Caco-2 (cell line): ENCODE measurements around the gene SHISA3. TPM values are rescaled to one million over a fixed set of nuclear protein-coding genes. Genes with fewer than 3 reads are reported as not detected.

Experiments used
- BruUV-seq: library from RNA; stranded (reverse); fragments of 400-500 nt; replicated peaks from 2 replicates; lab custom pipeline; 2021; lab: Mats Ljungman, UMichigan
- CTCF ChIA-PET: fragments of 300-600 bp; sonication (Branson Sonifier 250); formaldehyde crosslinking; loops from one replicate; lab custom pipeline; 2022; ENCODE audit warnings: antibody characterized with exemption; lab: Charles Lee
- POLR2A ChIA-PET: fragments of 300-600 bp; sonication (Branson Sonifier 250); formaldehyde crosslinking; loops from one replicate; lab custom pipeline; 2022; ENCODE audit warnings: antibody characterized with exemption; lab: Charles Lee
- DNase-seq, 2 experiments: peaks; one replicate each; pipeline versions ENCODE4 v3.0.0 to v3.0.0-alpha.2; 2020 to 2022
- H3K27me3 ChIP-seq: replicated peaks from 2 replicates; pipeline ENCODE4 v1.6.0; 2011; ENCODE audit warnings: low read length; ENCODE audit not compliant: control insufficient read depth, insufficient read depth
- H3K36me3 ChIP-seq: 2 replicates; pipeline ENCODE4 v1.5.1; 2011; ENCODE audit warnings: low read length; ENCODE audit not compliant: control insufficient read depth, insufficient read depth
- H3K4me1 ChIP-seq: fragments of 250-450 bp; sonication (Bioruptor Pico); 2 replicates; pipeline ENCODE4 v1.5.1; 2020; ENCODE audit warnings: mild to moderate bottlenecking
- H3K4me3 ChIP-seq: 2 replicates; pipeline ENCODE4 v1.5.1; 2011; ENCODE audit warnings: low read depth, mild to moderate bottlenecking, control low read depth, low read length
- H3K9me3 ChIP-seq: fragments of 250-450 bp; sonication (Bioruptor Pico); 2 replicates; pipeline ENCODE4 v1.5.1; 2020; ENCODE audit warnings: mild to moderate bottlenecking, moderate library complexity
- H3K27ac Mint-ChIP-seq: one replicate; pipeline ENCODE4 v1.8.0; 2022; ENCODE audit warnings: mixed read lengths; ENCODE audit not compliant: unreplicated experiment
- H3K27me3 Mint-ChIP-seq: one replicate; pipeline ENCODE4 v1.8.0; 2022; ENCODE audit warnings: mixed read lengths; ENCODE audit not compliant: insufficient read depth, unreplicated experiment
- H3K36me3 Mint-ChIP-seq: one replicate; pipeline ENCODE4 v1.8.0; 2022; ENCODE audit warnings: mild to moderate bottlenecking, mixed read lengths; ENCODE audit not compliant: insufficient read depth, unreplicated experiment
- H3K4me1 Mint-ChIP-seq: one replicate; pipeline ENCODE4 v1.8.0; 2022; ENCODE audit warnings: low read depth, mixed read lengths; ENCODE audit not compliant: unreplicated experiment
- H3K4me3 Mint-ChIP-seq: one replicate; pipeline ENCODE4 v1.8.0; 2022; ENCODE audit warnings: mild to moderate bottlenecking, moderate library complexity, mixed read lengths; ENCODE audit not compliant: unreplicated experiment
- H3K9me3 Mint-ChIP-seq: one replicate; pipeline ENCODE4 v1.8.0; 2022; ENCODE audit warnings: mixed read lengths; ENCODE audit not compliant: unreplicated experiment
- CTCF ChIP-seq, 2 experiments: fragments of 200-600 bp in 1 of 2; IDR thresholded peaks; 1 replicate in 1 of 2; 2 replicates in 1 of 2; pipeline versions ENCODE4 v1.5.1 to v1.8.0; 2011 to 2022; ENCODE audit warnings: antibody characterized with exemption in 1 of 2, control low read depth in 1 of 2, inconsistent platforms in 1 of 2, low read depth in 1 of 2, low read length in 1 of 2, mild to moderate bottlenecking in 1 of 2, moderate library complexity in 1 of 2; ENCODE audit not compliant: insufficient read depth in 1 of 2, severe bottlenecking in 1 of 2, unreplicated experiment in 1 of 2
- intact Hi-C: fragments of 100-400 bp; cut with micrococcal nuclease; formaldehyde crosslinking; loops from one replicate; pipeline ENCODE4 v1.10.0; 2022; ENCODE audit not compliant: unreplicated experiment
- total RNA-seq: library from RNA; stranded (reverse); gene quantifications from 2 replicates; pipeline ENCODE4 v1.2.3, GENCODE V29; 2022

Gene SHISA3
- total RNA-seq, 1 experiment from 2014 or later, result not detected

DNA sequence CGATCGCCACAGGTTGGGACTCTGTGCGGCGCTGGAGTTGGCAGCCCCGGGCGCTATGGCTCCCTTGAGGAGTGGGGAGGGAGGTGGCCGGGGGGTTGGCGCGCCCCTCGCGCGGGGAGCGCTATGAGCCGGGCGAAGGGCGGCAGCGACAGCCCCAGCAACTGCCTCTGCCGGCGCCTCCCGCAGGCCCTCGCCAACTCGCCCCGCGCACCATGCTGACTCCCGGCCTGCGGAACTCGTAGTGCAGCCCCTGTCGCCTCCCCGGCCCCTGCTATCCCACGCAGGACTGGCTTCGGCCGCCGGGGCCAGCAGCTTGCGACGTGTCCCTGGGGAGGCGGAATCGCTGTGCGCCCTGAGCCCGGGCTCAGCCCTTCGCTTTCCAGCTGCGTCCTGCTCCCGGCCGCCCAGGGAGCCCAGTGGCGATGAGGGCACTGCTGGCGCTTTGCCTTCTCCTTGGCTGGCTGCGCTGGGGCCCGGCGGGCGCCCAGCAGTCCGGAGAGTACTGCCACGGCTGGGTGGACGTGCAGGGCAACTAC lies 415 bp downstream of the SHISA3 start:
- intact Hi-C loops, result loop anchor here (5.0 kb wide), 1 partner anchor 105 kb away; no protein-coding TSS in a partner anchor
- peaks cover 36% of the 10 kb centered on the region for H3K27me3 Mint-ChIP-seq
- H3K36me3 Mint-ChIP-seq, result no peaks in the 10 kb centered on the region
- H3K9me3 Mint-ChIP-seq, result no peaks in the 10 kb centered on the region
- Histone ChIP-seq H3K4me1 (no peaks in the 10 kb centered on the region), H3K9me3 (no peaks in the 10 kb centered on the region), H3K27me3 (peaks cover 3% of the 10 kb centered on the region; the same call in 1 of the 2 replicates), H3K4me3 (peak overlapping the region; percentile 31), H3K36me3 (no peaks in the 10 kb centered on the region)
- no TSS peak for BruUV-seq
- H3K27ac Mint-ChIP-seq, result no peak overlapping the region
- no peak for DNase-seq
- POLR2A ChIA-PET, result no interaction called here
- H3K4me1 Mint-ChIP-seq, result no peaks in the 10 kb centered on the region
- peak overlapping the region; percentile 75 for H3K4me3 Mint-ChIP-seq
- TF ChIP-seq CTCF (IDR thresholded peaks at IDR 0.05; ENCODE audit: insufficient read depth in 1 of 2, low read depth in 1 of 2, low read length in 1 of 2, severe bottlenecking in 1 of 2, unreplicated experiment in 1 of 2), result no peak
- CTCF ChIA-PET, result interaction anchor here (1.0 to 1.1 kb wide), 2 partner anchors 26 to 122 kb away, joined by 3 to 4 read pairs; no protein-coding TSS in a partner anchor

DNA sequence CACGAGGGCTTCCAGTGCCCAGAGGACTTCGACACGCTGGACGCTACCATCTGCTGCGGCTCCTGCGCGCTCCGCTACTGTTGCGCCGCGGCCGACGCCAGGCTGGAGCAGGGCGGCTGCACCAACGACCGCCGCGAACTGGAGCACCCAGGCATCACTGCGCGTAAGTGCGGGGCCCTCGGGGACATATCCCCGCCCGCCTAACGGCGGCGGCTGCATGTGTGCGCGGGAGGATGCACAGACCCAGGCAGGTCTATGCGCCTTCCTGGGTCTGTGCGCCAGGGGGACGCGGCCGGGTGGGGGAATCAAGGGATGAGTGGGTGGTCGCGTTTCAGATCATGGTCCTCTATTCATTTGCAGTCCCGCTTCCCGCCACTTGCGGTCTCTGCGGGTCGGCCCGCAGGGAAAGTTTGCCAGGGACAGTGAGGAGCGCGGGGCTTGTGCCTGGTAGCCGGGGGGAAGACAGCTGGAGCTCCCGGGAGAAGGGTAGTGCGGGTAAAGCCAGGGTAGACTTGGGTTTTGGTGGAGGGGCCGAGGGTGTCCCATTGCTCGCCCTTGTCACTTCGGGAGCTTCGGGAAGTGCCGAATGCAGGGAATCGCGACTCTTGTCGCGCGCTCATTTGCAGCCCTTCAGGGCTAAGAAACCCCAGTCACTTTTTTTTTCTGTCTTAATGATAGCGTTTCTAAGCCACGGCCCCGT lies 1.0 kb downstream of the SHISA3 start:
- Histone ChIP-seq H3K27me3 (peaks cover 3% of the 10 kb centered on the region; the same call in 1 of the 2 replicates), H3K4me3 (peak overlapping the region; percentile 31), H3K9me3 (no peaks in the 10 kb centered on the region), H3K4me1 (no peaks in the 10 kb centered on the region), H3K36me3 (no peaks in the 10 kb centered on the region)
- Mint-ChIP-seq H3K27me3 (peaks cover 36% of the 10 kb centered on the region), H3K27ac (no peak overlapping the region), H3K4me1 (no peaks in the 10 kb centered on the region), H3K4me3 (peak overlapping the region; percentile 51), H3K36me3 (no peaks in the 10 kb centered on the region), H3K9me3 (no peaks in the 10 kb centered on the region)
- no peak for DNase-seq
- intact Hi-C loops, result loop anchor here (5.0 kb wide), 1 partner anchor 104 kb away; no protein-coding TSS in a partner anchor
- CTCF ChIA-PET, result interaction anchor here (1.1 kb wide), 1 partner anchor 27 kb away, joined by 3 read pairs; no protein-coding TSS in a partner anchor
- no peak for TF ChIP-seq CTCF (IDR thresholded peaks at IDR 0.05; ENCODE audit: insufficient read depth in 1 of 2, low read depth in 1 of 2, low read length in 1 of 2, severe bottlenecking in 1 of 2, unreplicated experiment in 1 of 2)
- no TSS peak for BruUV-seq
- POLR2A ChIA-PET, result no interaction called here

GRCh38 chr4:42398871-42399331 lies 1.6 kb downstream of the SHISA3 start:
- no peaks in the 10 kb centered on the region for H3K4me1 Mint-ChIP-seq
- peaks cover 36% of the 10 kb centered on the region for H3K27me3 Mint-ChIP-seq
- no TSS peak for BruUV-seq
- H3K9me3 Mint-ChIP-seq, result no peaks in the 10 kb centered on the region
- H3K36me3 Mint-ChIP-seq, result no peaks in the 10 kb centered on the region
- Histone ChIP-seq H3K27me3 (peaks cover 3% of the 10 kb centered on the region; the same call in 1 of the 2 replicates), H3K36me3 (no peaks in the 10 kb centered on the region), H3K4me1 (no peaks in the 10 kb centered on the region), H3K9me3 (no peaks in the 10 kb centered on the region), H3K4me3 (no peak overlapping the region)
- intact Hi-C loops, result loop anchor here (5.0 kb wide), 1 partner anchor 103 kb away; no protein-coding TSS in a partner anchor
- no peak overlapping the region for H3K4me3 Mint-ChIP-seq
- DNase-seq, result no peak
- no peak overlapping the region for H3K27ac Mint-ChIP-seq
- POLR2A ChIA-PET, result no interaction called here
- CTCF ChIA-PET, result no interaction called here
- TF ChIP-seq CTCF (IDR thresholded peaks at IDR 0.05; ENCODE audit: insufficient read depth in 1 of 2, low read depth in 1 of 2, low read length in 1 of 2, severe bottlenecking in 1 of 2, unreplicated experiment in 1 of 2), result no peak
